PC-9 (cell line): ENCODE results near the gene MAP3K5.
"Not testable (repeated sequence)": the region's sequence is repeated elsewhere in the genome, so short reads cannot be mapped to it uniquely, and the experiment has no call there.

Experiments used
- CTCF ChIP-seq: fragments of 200-600 bp; sonication (generic); conservative IDR thresholded peaks from 2 replicates; pipeline ENCODE4 v1.6.1; 2017; ENCODE audit warnings: mixed run types, antibody characterized with exemption, mild to moderate bottlenecking, moderate library complexity
- EZH2 ChIP-seq: fragments of 200-600 bp; sonication (generic); IDR thresholded peaks from 2 replicates; pipeline ENCODE4 v1.8.0; 2017; ENCODE audit warnings: antibody characterized with exemption, low read depth

- not testable (repeated sequence) for TF ChIP-seq CTCF, EZH2
These were observed 2.8 kb downstream of the MAP3K5 start for GRCh38 chr6:136789440-136789839.
